Neural cell (in vitro differentiated cells): Measurements from ENCODE around the gene ELMO1. TPM values are rescaled to one million over a fixed set of nuclear protein-coding genes. Genes with fewer than 3 reads are reported as not detected.

ENCODE experiments used
- H2AFZ ChIP-seq: fragments of 200-600, 300-800 bp; sonication (generic), shearing (Covaris generic); 2 replicates; pipeline ENCODE4 v1.6.0; 2014; ENCODE audit warnings: low read depth, mild to moderate bottlenecking, antibody characterized with exemption, low read length, moderate library complexity
- H3F3A ChIP-seq: fragments of 200-600 bp; shearing (Covaris generic); 2 replicates; pipeline ENCODE4 v1.6.1; 2016; ENCODE audit warnings: mild to moderate bottlenecking, moderate library complexity, mixed read lengths, antibody characterized with exemption, low read length; ENCODE audit not compliant: insufficient read depth, poor library complexity, severe bottlenecking
- H3K27ac ChIP-seq: fragments of 200-600, 300-800 bp; sonication (generic), shearing (Covaris generic); 2 replicates; pipeline ENCODE4 v1.5.1; 2014; ENCODE audit warnings: mild to moderate bottlenecking, low read length, moderate library complexity
- H3K27me3 ChIP-seq: fragments of 300-800, 200-600 bp; sonication (generic), shearing (Covaris generic); 2 replicates; pipeline ENCODE4 v1.6.0; 2014; ENCODE audit warnings: mild to moderate bottlenecking, low read depth, low read length, moderate library complexity; ENCODE audit not compliant: insufficient read depth
- H3K36me3 ChIP-seq: fragments of 300-800, 200-600 bp; sonication (generic), shearing (Covaris generic); 2 replicates; pipeline ENCODE4 v1.5.1; 2014; ENCODE audit warnings: mild to moderate bottlenecking, antibody characterized with exemption, low read length, moderate library complexity; ENCODE audit not compliant: insufficient read depth
- H3K4me2 ChIP-seq: fragments of 300-800, 200-600 bp; sonication (generic), shearing (Covaris generic); 2 replicates; pipeline ENCODE4 v1.6.0; 2014; ENCODE audit warnings: mild to moderate bottlenecking, low read length
- H3K4me3 ChIP-seq: fragments of 300-800, 200-600 bp; sonication (generic), shearing (Covaris generic); 2 replicates; pipeline ENCODE4 v1.5.1; 2014; ENCODE audit warnings: mild to moderate bottlenecking, low read length, moderate library complexity
- H3K79me2 ChIP-seq: fragments of 200-600 bp; shearing (Covaris generic); replicated peaks from 2 replicates; pipeline ENCODE4 v1.6.0; 2014; ENCODE audit warnings: mild to moderate bottlenecking, low read length, moderate library complexity; ENCODE audit not compliant: insufficient read depth
- H3K9ac ChIP-seq: fragments of 300-800, 200-600 bp; sonication (generic), shearing (Covaris generic); 2 replicates; pipeline ENCODE4 v1.6.1; 2016; ENCODE audit warnings: mild to moderate bottlenecking, low read length, mixed read lengths
- H3K9me2 ChIP-seq: fragments of 200-600 bp; shearing (Covaris generic); 2 replicates; pipeline ENCODE4 v1.6.1; 2016; ENCODE audit warnings: mild to moderate bottlenecking, low read length, mixed read lengths; ENCODE audit not compliant: insufficient read depth
- H3K9me3 ChIP-seq: fragments of 200-600, 300-800 bp; sonication (generic), shearing (Covaris generic); 2 replicates; pipeline ENCODE4 v1.6.1; 2016; ENCODE audit warnings: mild to moderate bottlenecking, mixed run types, low read length, moderate library complexity, mixed read lengths
- H4K20me1 ChIP-seq: fragments of 200-600 bp; shearing (Covaris generic); 2 replicates; pipeline ENCODE4 v1.6.1; 2016; ENCODE audit warnings: mild to moderate bottlenecking, mixed run types; ENCODE audit not compliant: insufficient read depth
- EP300 ChIP-seq: fragments of 450-650 bp; conservative IDR thresholded peaks from 2 replicates; pipeline ENCODE4 v1.6.1; 2014; ENCODE audit warnings: antibody characterized with exemption, mild to moderate bottlenecking, moderate library complexity; ENCODE audit not compliant: poor library complexity, severe bottlenecking
- EZH2 ChIP-seq: fragments of 200-600, 300-800 bp; shearing (Covaris generic), sonication (generic); IDR thresholded peaks from 2 replicates; pipeline ENCODE4 v1.6.1; 2014; ENCODE audit warnings: antibody characterized with exemption, low read length, borderline replicate concordance, mild to moderate bottlenecking; ENCODE audit not compliant: insufficient read depth, poor library complexity, severe bottlenecking
- MXI1 ChIP-seq: fragments of 450-650 bp; conservative IDR thresholded peaks from 2 replicates; pipeline ENCODE4 v1.6.1; 2014; ENCODE audit warnings: antibody characterized with exemption, mild to moderate bottlenecking; ENCODE audit not compliant: poor library complexity, severe bottlenecking
- POLR2AphosphoS5 ChIP-seq: IDR thresholded peaks from 2 replicates; pipeline ENCODE4 v1.6.1; 2012
- RAD21 ChIP-seq: fragments of 450-650 bp; conservative IDR thresholded peaks from 2 replicates; pipeline ENCODE4 v1.6.1; 2014; ENCODE audit warnings: antibody characterized with exemption, mild to moderate bottlenecking, moderate library complexity
- SMC3 ChIP-seq: fragments of 450-650 bp; conservative IDR thresholded peaks from 2 replicates; pipeline ENCODE4 v1.6.1; 2014; ENCODE audit warnings: antibody characterized with exemption, mild to moderate bottlenecking, moderate library complexity; ENCODE audit not compliant: poor library complexity
- TAF1 ChIP-seq: IDR thresholded peaks from 2 replicates; pipeline ENCODE4 v1.6.1; 2012; ENCODE audit warnings: low read depth
- polyA plus RNA-seq: library from polyadenylated mRNA; depleted of rRNA; stranded (reverse); fragments of >200 nt; gene quantifications from 2 replicates; pipeline ENCODE4 v1.2.3, GENCODE V29; 2014
- TF ChIP-seq, protein P1 (sequence below): IDR thresholded peaks from 2 replicates; pipeline ENCODE4 v1.6.1; 2012; ENCODE audit warnings: borderline replicate concordance
- TF ChIP-seq, protein P2 (sequence below): fragments of 450-650 bp; IDR thresholded peaks from 2 replicates; pipeline ENCODE4 v1.5.1; 2014; ENCODE audit warnings: antibody characterized with exemption, mild to moderate bottlenecking, moderate library complexity; ENCODE audit not compliant: poor library complexity, severe bottlenecking

Gene ELMO1
- polyA plus RNA-seq, 1 donor from 2014 or later: 12.2 TPM

DNA sequence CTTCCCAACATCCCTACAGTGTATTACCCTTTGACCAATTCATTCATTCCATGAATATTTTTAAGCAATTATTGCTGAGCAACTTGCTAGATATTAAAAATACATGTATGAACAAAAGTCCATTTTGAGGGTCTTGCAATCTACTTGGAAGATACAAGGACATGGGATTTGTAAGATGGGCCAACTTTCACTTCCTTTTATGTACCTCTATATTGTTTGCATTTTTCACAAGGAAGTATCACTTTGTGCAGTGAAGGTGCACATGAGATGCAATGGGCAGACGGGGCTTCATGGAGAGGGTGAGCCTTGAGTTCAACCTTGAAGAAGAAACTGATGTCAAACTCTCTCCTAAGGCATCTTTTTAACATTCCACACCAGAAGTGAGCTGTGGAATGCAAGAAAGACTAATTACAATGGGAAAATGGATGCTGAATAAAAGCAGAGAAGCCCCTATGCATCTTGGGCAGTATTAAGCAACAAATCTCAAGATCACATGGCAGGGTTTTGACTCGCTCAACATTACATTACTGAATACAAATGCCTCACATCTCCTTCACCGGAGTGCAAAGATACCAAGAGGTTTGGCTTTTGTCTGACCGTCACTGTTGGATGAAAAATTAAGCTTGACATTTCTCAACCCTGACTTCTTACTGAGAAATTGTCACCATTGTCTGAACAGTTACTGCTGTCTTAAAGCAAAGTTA is 341.5 kb downstream of the ELMO1 start:
- H3K36me3 ChIP-seq: no peaks in the 10 kb centered on the region
- TF ChIP-seq EP300 (no peak), POLR2AphosphoS5 (no peak), MXI1 (no peak), RAD21 (no peak), SMC3 (no peak), TAF1 (no peak), EZH2 (no peak)
- TF ChIP-seq, protein P1, sequence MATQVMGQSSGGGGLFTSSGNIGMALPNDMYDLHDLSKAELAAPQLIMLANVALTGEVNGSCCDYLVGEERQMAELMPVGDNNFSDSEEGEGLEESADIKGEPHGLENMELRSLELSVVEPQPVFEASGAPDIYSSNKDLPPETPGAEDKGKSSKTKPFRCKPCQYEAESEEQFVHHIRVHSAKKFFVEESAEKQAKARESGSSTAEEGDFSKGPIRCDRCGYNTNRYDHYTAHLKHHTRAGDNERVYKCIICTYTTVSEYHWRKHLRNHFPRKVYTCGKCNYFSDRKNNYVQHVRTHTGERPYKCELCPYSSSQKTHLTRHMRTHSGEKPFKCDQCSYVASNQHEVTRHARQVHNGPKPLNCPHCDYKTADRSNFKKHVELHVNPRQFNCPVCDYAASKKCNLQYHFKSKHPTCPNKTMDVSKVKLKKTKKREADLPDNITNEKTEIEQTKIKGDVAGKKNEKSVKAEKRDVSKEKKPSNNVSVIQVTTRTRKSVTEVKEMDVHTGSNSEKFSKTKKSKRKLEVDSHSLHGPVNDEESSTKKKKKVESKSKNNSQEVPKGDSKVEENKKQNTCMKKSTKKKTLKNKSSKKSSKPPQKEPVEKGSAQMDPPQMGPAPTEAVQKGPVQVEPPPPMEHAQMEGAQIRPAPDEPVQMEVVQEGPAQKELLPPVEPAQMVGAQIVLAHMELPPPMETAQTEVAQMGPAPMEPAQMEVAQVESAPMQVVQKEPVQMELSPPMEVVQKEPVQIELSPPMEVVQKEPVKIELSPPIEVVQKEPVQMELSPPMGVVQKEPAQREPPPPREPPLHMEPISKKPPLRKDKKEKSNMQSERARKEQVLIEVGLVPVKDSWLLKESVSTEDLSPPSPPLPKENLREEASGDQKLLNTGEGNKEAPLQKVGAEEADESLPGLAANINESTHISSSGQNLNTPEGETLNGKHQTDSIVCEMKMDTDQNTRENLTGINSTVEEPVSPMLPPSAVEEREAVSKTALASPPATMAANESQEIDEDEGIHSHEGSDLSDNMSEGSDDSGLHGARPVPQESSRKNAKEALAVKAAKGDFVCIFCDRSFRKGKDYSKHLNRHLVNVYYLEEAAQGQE: no peak
- TF ChIP-seq, protein P2, sequence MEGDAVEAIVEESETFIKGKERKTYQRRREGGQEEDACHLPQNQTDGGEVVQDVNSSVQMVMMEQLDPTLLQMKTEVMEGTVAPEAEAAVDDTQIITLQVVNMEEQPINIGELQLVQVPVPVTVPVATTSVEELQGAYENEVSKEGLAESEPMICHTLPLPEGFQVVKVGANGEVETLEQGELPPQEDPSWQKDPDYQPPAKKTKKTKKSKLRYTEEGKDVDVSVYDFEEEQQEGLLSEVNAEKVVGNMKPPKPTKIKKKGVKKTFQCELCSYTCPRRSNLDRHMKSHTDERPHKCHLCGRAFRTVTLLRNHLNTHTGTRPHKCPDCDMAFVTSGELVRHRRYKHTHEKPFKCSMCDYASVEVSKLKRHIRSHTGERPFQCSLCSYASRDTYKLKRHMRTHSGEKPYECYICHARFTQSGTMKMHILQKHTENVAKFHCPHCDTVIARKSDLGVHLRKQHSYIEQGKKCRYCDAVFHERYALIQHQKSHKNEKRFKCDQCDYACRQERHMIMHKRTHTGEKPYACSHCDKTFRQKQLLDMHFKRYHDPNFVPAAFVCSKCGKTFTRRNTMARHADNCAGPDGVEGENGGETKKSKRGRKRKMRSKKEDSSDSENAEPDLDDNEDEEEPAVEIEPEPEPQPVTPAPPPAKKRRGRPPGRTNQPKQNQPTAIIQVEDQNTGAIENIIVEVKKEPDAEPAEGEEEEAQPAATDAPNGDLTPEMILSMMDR: no peak
- H3K4me3 ChIP-seq: no peak overlapping the region

GRCh38 chr7:37105762-37106161 is 342.9 kb downstream of the ELMO1 start:
- no peaks in the 10 kb centered on the region for H4K20me1 ChIP-seq
- H3K4me2 ChIP-seq: no peak overlapping the region
- H3K9ac ChIP-seq: no peak overlapping the region
- H3K4me3 ChIP-seq: no peak overlapping the region
- no peak overlapping the region for H2AFZ ChIP-seq
- H3F3A ChIP-seq: no peaks in the 10 kb centered on the region
- no peaks in the 10 kb centered on the region for H3K36me3 ChIP-seq
- H3K79me2 ChIP-seq: no peaks in the 10 kb centered on the region
- no peaks in the 10 kb centered on the region for H3K27me3 ChIP-seq
- H3K9me2 ChIP-seq: no peaks in the 10 kb centered on the region
- TF ChIP-seq SMC3 (no peak), TAF1 (no peak), MXI1 (no peak)
- no peaks in the 10 kb centered on the region for H3K9me3 ChIP-seq
- no peak overlapping the region for H3K27ac ChIP-seq

More for the DNA sequence above, 341.5 kb downstream of the ELMO1 start:
- Histone ChIP-seq H4K20me1 (no peaks in the 10 kb centered on the region), H3K9me2 (no peaks in the 10 kb centered on the region), H3K9me3 (no peaks in the 10 kb centered on the region), H3K27ac (no peak overlapping the region), H3K27me3 (no peaks in the 10 kb centered on the region), H3K4me2 (no peak overlapping the region), H3F3A (no peaks in the 10 kb centered on the region), H3K9ac (no peak overlapping the region), H3K79me2 (no peaks in the 10 kb centered on the region), H2AFZ (no peak overlapping the region)
